Stimulated activated naive CD4-positive, alpha-beta T cell treated with Interleukin-2 at 50 U/mL for 16 hours (primary cell): Measurements from ENCODE around the gene ABCC1.

Experiments used
- DNase-seq: peaks from one replicate; lab custom pipeline; 2025; lab: John Stamatoyannopoulos, UW

ABCC1 gene

GRCh38 chr16:15993946-15994665, 44.7 kb downstream of the ABCC1 start:
- no peak for DNase-seq

GRCh38 chr16:15996432-15997109, 47.2 kb downstream of the ABCC1 start:
- no peak for DNase-seq

- DNase-seq = no peak
These were observed 51.3 kb downstream of the ABCC1 start for GRCh38 chr16:16000685-16001084.

GRCh38 chr16:16001596-16002255, 52.3 kb downstream of the ABCC1 start:
- no peak for DNase-seq

- DNase-seq = no peak
These were observed 54.4 kb downstream of the ABCC1 start for GRCh38 chr16:16003719-16004313.

GRCh38 chr16:16004314-16004749, 54.9 kb downstream of the ABCC1 start:
- DNase-seq = no peak

- no peak for DNase-seq
These were observed 56.3 kb downstream of the ABCC1 start for GRCh38 chr16:16005721-16006120.

GRCh38 chr16:16006650-16007049, 57.2 kb downstream of the ABCC1 start:
- DNase-seq = no peak

- no peak for DNase-seq
These were observed 58.3 kb downstream of the ABCC1 start for GRCh38 chr16:16007743-16008111.

GRCh38 chr16:16008666-16009065, 59.2 kb downstream of the ABCC1 start:
- no peak for DNase-seq

- DNase-seq = no peak
These were observed 60.0 kb downstream of the ABCC1 start for GRCh38 chr16:16009401-16009800.

GRCh38 chr16:16010194-16010593, 60.8 kb downstream of the ABCC1 start:
- DNase-seq = no peak

GRCh38 chr16:16012144-16012543, 62.7 kb downstream of the ABCC1 start:
- DNase-seq = no peak

GRCh38 chr16:16013812-16014211, 64.4 kb downstream of the ABCC1 start:
- no peak for DNase-seq

- no peak for DNase-seq
These were observed 65.2 kb downstream of the ABCC1 start for GRCh38 chr16:16014329-16015224.

GRCh38 chr16:16015849-16016248, 66.4 kb downstream of the ABCC1 start:
- DNase-seq = no peak

GRCh38 chr16:16016388-16016964, 67.1 kb downstream of the ABCC1 start:
- DNase-seq = no peak

GRCh38 chr16:16017812-16018211, 68.4 kb downstream of the ABCC1 start:
- no peak for DNase-seq

GRCh38 chr16:16018705-16019104, 69.3 kb downstream of the ABCC1 start:
- DNase-seq = no peak

GRCh38 chr16:16019488-16019887, 70.1 kb downstream of the ABCC1 start:
- no peak for DNase-seq

- DNase-seq = no peak
These were observed 70.9 kb downstream of the ABCC1 start for GRCh38 chr16:16020291-16020690.
